Thyroid gland (tissue), 4 donors: ENCODE measurements around the gene SMIM3.

Experiments used
- CTCF ChIP-seq, 6 experiments: fragments of 200-600 bp in 3 of 6; fragments of 450-650 bp in 3 of 6; sonication (generic) in 3 of 6; IDR thresholded peaks; one replicate each; pipeline ENCODE4 v1.5.1; 2016 to 2019; ENCODE audit warnings: antibody characterized with exemption in 6 of 6, mild to moderate bottlenecking in 2 of 6, inconsistent platforms in 1 of 6, moderate library complexity in 1 of 6
- POLR2A ChIP-seq, 2 donors: fragments of 450-650 bp; IDR thresholded peaks; one replicate each; pipeline ENCODE4 v1.6.1; 2017; ENCODE audit warnings: antibody characterized with exemption in 2 of 2, mild to moderate bottlenecking in 2 of 2, moderate library complexity in 1 of 2

GRCh38 chr5:150734579-150735384 is 43.8 kb upstream of the SMIM3 start:
- TF ChIP-seq POLR2A (IDR thresholded peaks at IDR 0.05) (no peak), CTCF (IDR thresholded peaks at IDR 0.05) (no peak)
